EH (cell line): ENCODE results near the gene ELAPOR2.
"Not testable (repeated sequence)": the region's sequence is repeated elsewhere in the genome, so short reads cannot be mapped to it uniquely, and the experiment has no call there.

Experiments used
- DNase-seq: peaks from one replicate; pipeline ENCODE4 v3.0.0-alpha.2; 2015; ENCODE audit warnings: low read depth

The ELAPOR2 gene

GRCh38 chr7:87059525-87060287 is at the start of gene ELAPOR2:
Gene ELAPOR2, minus strand, starts transcription at chr7:87059654. Its CDS starts 141 bp downstream, at chr7:87059513.
- DNase-seq, result peak; percentile 46

DNA sequence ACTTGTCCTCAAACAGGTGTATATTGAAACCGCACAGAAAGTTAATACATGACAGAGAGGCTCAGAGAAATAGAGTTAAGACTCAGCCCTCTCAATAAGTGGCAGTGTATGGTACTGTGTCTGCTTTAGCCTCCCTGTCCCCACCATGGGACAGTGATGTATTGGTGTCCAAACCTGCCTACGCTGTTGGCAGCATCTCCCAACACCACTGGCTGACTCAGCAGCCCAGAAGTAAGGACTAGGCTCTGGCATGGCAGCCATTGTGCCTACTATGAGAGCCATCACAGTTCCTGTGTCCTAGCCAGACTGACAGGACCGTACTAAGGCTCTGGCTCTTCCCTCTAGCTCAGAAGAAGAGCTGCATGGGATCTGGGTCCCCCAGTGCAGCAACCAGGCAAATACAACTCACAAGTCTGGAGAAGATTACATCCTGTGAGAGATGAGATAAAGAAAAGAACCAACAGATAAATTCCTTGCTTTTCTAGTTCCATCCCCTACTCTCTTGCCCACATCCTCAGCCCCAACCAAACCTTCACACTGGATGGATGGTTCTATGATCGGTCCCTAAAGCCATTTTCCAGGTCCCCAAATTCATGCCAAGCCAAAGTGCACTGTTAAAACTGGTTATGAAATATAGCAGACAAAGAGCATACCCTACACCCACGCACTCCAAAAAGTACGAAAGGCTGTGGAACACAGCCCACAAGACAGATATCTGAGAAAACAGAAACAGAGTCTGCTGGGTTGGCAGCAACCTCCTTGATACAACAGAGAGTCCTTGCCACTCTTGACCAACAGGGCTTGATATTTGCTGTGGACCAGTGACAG is 48.7 kb upstream of the ELAPOR2 start:
- DNase-seq, result no peak

GRCh38 chr7:87106974-87107612 is 47.6 kb upstream of the ELAPOR2 start:
- DNase-seq, result no peak

DNA sequence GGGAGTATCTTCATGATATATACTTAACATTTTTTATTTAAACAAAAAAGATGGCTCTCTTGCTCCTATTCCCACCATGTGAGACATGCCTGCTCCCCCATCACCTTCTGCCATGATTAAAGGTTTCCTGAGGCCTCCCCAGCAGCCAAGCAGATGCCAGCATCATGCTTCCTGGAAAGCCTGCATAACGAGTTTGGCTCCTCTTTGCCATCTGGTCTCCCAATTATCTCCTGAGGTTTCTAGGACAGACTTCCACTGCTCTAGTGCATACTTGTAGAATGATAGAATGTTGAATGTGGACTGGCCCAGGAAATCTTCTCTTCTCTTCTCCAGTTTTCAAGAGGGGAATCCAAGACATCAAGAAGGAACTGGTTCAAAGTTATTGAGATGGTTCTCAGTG is 45.9 kb upstream of the ELAPOR2 start:
- no peak for DNase-seq

DNA sequence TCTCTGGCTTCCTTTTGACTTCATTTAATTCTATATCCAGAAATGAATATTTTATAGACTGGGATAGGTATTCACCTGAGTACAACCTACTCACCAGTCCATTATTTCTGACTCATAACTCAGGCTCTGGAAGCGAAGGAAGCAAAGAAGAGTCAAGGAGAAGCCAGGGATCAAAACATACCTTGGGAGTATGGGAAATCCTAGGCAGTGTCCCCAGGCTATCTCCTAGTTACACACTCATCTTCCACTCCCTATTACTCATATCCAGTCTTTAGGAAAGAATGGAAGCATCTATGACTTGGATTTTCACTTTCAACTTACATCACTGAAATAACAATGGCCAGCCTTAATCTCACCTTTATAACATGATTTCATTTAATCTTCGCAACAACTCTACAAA is 40.9 kb upstream of the ELAPOR2 start:
- no peak for DNase-seq

DNA sequence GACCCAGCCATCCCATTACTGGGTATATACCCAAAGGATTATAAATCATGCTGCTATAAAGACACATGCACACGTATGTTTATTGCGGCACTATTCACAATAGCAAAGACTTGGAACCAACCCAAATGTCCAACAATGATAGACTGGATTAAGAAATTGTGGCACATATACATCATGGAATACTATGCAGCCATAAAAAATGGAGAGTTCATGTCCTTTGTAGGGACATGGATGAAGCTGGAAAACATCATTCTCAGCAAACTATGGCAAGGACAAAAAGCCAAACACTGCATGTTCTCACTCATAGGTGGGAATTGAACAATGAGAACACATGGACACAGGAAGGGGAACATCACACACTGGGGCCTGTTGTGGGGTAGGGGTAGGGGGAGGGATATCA is 37.9 kb upstream of the ELAPOR2 start:
- not testable (repeated sequence) for DNase-seq

DNA sequence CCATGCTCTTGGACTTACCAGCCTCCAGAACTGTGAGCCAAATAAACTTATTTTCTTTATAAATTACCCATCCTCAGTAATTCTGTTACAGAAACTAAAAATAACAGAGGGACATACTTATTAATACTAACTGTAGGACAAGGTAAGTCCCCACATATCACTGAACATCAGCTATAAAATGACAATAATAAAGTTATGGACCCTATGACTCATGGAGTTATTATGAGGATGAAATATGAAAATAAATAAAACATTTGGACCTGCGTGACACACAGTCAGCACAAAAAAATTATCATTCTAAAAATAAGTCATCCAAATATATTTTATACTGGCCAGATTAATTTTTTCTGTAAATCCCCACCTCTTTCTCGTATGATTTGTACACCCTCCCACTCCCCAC is 34.9 kb upstream of the ELAPOR2 start:
- no peak for DNase-seq

DNA sequence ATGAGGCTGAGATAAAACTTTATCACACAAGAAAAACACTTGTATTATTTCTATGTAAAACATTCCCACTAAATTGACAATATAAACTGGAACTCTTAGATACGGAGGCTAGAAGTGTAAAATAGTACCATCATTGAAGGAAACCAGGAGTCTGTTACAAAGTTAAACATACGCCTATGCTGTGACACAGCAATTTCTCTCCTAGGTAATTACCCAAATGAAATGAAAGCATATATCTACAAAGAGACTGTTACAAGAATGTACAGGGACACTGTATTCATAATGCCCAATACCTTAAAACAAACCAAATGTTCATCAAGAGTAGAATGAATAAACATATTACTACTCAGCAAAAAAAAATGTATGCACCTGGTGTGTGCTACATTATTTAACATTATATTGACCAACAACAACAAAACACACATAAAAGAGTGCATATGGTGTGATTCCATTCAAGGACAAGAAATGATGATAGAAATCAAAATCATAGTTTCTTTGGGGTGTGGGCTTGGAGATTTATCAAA is 33.2 kb upstream of the ELAPOR2 start:
- DNase-seq, result no peak

DNA sequence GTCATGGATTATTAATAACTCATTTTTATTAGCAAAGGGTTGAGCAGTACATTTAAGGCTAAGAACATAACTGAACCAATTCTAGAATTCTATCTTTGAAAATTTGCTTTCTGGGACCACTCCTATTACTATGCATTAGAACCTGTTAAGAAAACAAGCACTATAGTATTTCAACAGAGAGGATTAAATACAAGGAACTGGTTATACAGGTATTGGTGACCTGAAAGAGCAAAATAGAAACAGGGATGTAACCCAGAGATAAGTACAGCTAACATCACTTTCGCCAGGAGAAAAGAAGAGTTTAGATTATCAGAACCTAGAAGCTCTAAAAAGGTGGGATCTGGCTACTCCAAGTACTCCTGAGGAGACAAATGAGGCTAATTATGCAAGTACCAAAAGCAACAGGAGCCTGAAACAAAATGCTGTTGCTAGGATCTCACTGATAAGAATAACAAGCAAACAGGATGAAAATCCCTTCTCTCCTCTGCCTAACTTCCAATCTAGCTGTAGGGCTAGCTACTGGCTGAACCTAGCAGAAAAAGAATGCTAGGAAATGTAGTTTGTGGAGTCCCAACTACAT is 32.1 kb upstream of the ELAPOR2 start:
- no peak for DNase-seq

- peak; percentile 0 for DNase-seq
These were observed 24.5 kb upstream of the ELAPOR2 start for GRCh38 chr7:87083865-87084519.

DNA sequence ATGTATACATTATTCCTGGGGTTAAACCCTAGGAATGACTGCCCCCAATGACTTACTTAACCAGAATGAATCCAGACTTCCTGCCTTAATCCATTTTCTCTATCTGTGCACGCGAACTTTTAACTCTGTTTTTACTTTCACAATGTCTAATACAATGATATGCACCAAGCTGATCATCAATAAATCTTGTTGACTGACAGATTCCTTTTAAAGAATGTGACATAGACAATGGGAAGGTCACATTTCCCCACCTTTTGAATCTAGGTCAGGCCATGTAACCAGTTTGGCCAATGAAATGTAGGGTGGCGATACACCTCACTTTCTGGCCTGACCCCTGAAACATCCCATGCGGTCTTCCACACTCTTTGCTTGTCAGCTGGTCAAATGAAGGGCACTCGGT is 23.2 kb upstream of the ELAPOR2 start:
- DNase-seq, result no peak

GRCh38 chr7:87075671-87076404 is 16.4 kb upstream of the ELAPOR2 start:
- no peak for DNase-seq

DNA sequence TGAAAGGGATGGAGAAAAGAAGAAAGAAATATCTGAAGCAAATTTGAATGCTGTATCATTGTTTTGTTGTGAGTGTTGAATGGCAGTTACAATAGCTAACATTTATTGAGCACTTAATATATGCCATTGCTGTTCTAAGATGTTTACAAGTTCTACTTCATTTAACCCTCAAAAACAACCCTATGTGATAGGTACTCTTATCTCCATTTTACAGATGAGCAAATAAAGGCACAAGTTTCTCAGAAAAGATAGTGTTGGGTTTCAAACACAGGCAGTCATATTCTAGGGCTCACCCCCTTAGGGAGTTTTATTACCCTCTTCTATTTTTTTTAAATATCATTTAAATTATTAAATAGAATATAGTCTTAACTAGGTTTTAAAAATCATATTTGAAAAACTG is 8.3 kb upstream of the ELAPOR2 start:
- DNase-seq, result no peak

DNA sequence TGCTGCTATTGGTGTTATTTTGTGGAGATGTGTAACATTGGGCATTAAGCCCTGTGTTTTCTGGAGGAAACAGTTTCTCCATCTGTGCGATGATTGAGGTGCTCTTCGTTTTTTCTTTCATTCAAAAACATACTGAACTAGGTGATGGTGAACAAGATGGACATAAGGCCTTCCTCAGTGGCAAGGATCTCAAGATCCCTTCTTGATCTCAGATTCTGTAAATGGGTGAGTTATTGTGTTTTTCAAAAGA is 759 bp upstream of the ELAPOR2 start:
- no peak for DNase-seq

DNA sequence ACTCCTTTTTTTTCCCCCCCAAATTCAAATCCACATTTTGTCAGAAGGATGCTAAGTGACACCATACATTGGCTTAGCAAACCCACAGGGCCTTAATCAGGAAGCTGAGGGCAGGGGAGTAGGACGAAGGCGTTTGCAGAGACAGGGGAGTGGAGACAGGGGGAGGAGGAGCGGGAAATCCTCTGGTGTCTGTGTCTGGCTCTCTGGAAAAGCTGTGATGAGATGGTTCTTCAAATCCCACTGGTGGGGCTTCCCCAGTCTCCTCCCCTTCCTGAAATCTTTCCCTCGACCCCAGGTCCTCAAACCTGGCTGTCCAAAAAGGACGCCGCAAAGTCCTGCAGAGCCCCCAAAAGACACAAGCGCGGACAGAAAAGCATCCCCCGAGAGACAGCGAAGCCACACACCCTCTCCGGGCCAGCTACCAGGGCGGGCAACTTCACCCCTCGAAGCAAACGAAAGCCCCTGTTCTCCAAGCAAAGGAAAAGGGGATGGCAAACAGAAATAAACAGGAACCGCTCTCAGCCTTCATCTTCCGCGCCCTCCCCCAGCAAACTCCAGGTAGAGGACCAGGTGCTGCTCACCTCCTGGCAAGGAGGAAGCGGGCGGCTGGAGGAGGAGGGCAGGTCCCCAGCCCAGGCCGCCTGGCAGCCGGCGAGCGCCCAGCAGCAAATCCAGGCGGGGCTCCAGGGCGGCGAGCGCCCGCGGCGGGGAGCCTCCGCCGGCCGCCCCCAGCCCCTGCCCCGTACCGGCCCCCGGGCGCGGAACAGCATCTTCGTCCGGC is 520 bp downstream of the ELAPOR2 start:
- DNase-seq, result no peak

GRCh38 chr7:87057210-87057609 is 2.2 kb downstream of the ELAPOR2 start:
- DNase-seq, result no peak

DNA sequence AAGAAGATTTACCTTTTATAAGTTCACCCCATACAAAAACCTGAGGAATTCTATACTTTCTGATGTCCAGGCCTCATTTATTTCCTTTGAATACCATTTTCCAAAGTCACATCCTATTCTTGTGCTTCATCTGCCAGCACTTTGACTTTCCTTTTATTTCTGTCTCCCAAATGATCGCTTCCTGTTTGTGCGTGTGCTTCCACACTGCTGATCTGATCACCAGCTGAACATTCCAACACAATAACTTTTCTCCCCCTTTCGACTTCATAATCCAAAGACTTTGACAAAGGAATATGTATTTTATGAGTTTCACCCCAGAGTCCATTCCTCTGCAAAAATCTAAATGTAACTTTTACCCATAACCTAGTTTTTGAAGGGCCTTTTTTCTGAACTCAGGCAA is 3.1 kb downstream of the ELAPOR2 start:
- no peak for DNase-seq

DNA sequence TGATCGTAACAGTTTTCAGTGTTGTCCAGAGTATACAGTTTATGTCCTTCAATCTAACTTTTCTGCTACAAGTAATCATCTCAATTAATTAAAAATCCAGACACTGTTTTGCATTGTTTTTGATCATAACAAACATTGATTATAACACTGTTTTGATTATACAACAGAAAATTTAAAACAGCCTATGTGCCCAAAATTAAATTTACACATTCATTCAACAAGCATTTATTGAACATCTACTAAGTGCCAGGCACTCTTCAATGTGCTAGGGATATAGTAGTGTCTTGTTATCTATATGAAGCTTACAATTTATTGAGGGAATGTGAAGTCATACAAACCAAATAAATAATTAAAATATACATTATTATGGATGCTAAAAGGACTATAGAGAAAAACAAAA is 10.6 kb downstream of the ELAPOR2 start:
- no peak for DNase-seq

- DNase-seq, result no peak
These were observed 13.0 kb downstream of the ELAPOR2 start for GRCh38 chr7:87046456-87046855.

DNA sequence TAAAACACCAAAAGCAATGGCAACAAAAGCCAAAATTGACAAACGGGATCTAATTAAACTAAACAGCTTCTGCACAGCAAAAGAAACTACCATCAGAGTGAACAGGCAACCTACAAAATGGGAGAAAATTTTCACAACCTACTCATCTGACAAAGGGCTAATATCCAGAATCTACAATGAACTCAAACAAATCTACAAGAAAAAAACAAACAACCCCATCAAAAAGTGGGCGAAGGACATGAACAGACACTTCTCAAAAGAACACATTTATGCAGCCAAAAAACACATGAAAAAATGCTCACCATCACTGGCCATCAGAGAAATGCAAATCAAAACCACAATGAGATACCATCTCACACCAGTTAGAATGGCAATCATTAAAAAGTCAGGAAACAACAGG is 14.7 kb downstream of the ELAPOR2 start:
- DNase-seq, result not testable (repeated sequence)

DNA sequence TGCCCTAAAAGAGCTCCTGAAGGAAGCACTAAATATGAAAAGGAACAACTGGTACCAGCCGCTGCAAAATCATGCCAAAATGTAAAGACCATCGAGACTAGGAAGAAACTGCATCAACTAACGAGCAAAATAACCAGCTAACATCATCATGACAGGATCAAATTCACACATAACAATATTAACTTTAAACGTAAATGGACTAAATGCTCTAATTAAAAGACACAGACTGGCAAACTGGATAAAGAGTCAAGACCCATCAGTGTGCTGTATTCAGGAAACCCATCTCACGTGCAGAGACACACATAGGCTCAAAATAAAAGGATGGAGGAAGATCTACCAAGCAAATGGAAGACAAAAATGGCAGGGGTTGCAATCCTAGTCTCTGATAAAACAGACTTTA is 17.9 kb downstream of the ELAPOR2 start:
- DNase-seq, result not testable (repeated sequence)
